Esophagus muscularis mucosa (tissue), 4 donors: ENCODE data around the gene SEC61A1.

Source experiments
- CTCF ChIP-seq, 3 experiments: fragments of 200-600 bp in 2 of 3; fragments of 450-650 bp in 1 of 3; sonication (generic) in 2 of 3; IDR thresholded peaks; one replicate each; pipeline ENCODE4 v1.5.1; 2017 to 2019; ENCODE audit warnings: antibody characterized with exemption in 3 of 3, mild to moderate bottlenecking in 2 of 3, moderate library complexity in 1 of 3
- EP300 ChIP-seq: sonication (generic); formaldehyde crosslinking; IDR thresholded peaks from one replicate; pipeline ENCODE4 v1.6.1; 2017; ENCODE audit warnings: antibody characterized with exemption
- POLR2A ChIP-seq: fragments of 450-650 bp; IDR thresholded peaks from one replicate; pipeline ENCODE4 v1.6.1; 2017; ENCODE audit warnings: antibody characterized with exemption, moderate library complexity, mild to moderate bottlenecking, low read depth
- POLR2AphosphoS5 ChIP-seq, 2 donors: sonication (generic); formaldehyde crosslinking; IDR thresholded peaks; one replicate each; pipeline ENCODE4 v1.6.1; 2017; ENCODE audit warnings: antibody characterized with exemption in 2 of 2

- TF ChIP-seq CTCF (IDR thresholded peaks at IDR 0.05) (no peak), POLR2AphosphoS5 (IDR thresholded peaks at IDR 0.05) (no peak), POLR2A (no peak), EP300 (no peak)
Observed at GRCh38 chr3:128081226-128081625, 29.0 kb downstream of the SEC61A1 start.
